Endodermal cell (in vitro differentiated cells): ENCODE results near the gene CIP2A. TPM values are rescaled to one million over a fixed set of nuclear protein-coding genes. Genes with fewer than 3 reads are reported as not detected.

ENCODE experiments used
- DNase-seq: peaks from one replicate; pipeline ENCODE4 v3.0.0-alpha.2; 2017
- H3K27ac ChIP-seq: 2 replicates; pipeline ENCODE4 v1.5.1; 2013; ENCODE audit warnings: mild to moderate bottlenecking, low read depth, low read length, moderate library complexity
- H3K27me3 ChIP-seq: 2 replicates; pipeline ENCODE4 v1.6.1; 2013; ENCODE audit warnings: mild to moderate bottlenecking, low read length, moderate library complexity; ENCODE audit not compliant: insufficient read depth, control insufficient read depth, poor library complexity, severe bottlenecking
- H3K36me3 ChIP-seq: 2 replicates; pipeline ENCODE4 v1.7.0; 2013; ENCODE audit warnings: mild to moderate bottlenecking, low read length, moderate library complexity; ENCODE audit not compliant: control insufficient read depth, insufficient read depth
- H3K4me1 ChIP-seq: one replicate; pipeline ENCODE4 v1.7.0; 2013; ENCODE audit warnings: low read length; ENCODE audit not compliant: control insufficient read depth, insufficient read depth
- H3K4me3 ChIP-seq: 2 replicates; pipeline ENCODE4 v1.5.1; 2013; ENCODE audit warnings: mild to moderate bottlenecking, low read length, moderate library complexity
- H3K9ac ChIP-seq: 2 replicates; pipeline ENCODE4 v1.6.1; 2013; ENCODE audit warnings: mild to moderate bottlenecking, low read length, moderate library complexity; ENCODE audit not compliant: poor library complexity, severe bottlenecking; ENCODE audit errors: extremely low read depth
- H3K9me3 ChIP-seq: 2 replicates; pipeline ENCODE4 v1.6.1; 2013; ENCODE audit warnings: mild to moderate bottlenecking, low read length, moderate library complexity; ENCODE audit not compliant: control insufficient read depth
- H3K27ac Mint-ChIP-seq: 2 replicates; pipeline ENCODE4 v1.8.0; 2020; ENCODE audit warnings: mixed read lengths
- H3K27me3 Mint-ChIP-seq: 2 replicates; pipeline ENCODE4 v1.8.0; 2021; ENCODE audit warnings: mild to moderate bottlenecking, mixed read lengths; ENCODE audit not compliant: insufficient read depth
- H3K36me3 Mint-ChIP-seq: 2 replicates; pipeline ENCODE4 v1.8.0; 2020; ENCODE audit warnings: low read depth, mixed read lengths
- H3K4me1 Mint-ChIP-seq: 2 replicates; pipeline ENCODE4 v1.8.0; 2020; ENCODE audit warnings: mixed read lengths
- H3K4me3 Mint-ChIP-seq: 2 replicates; pipeline ENCODE4 v1.8.0; 2020; ENCODE audit warnings: mild to moderate bottlenecking, moderate library complexity, mixed read lengths
- H3K9me3 Mint-ChIP-seq: 2 replicates; pipeline ENCODE4 v1.8.0; 2020; ENCODE audit warnings: mild to moderate bottlenecking, mixed read lengths
- CTCF ChIP-seq: fragments of 200-600 bp; sonication (generic); conservative IDR thresholded peaks from 2 replicates; pipeline ENCODE4 v1.5.0; 2021; ENCODE audit warnings: antibody characterized with exemption, mild to moderate bottlenecking
- WGBS, 2 experiments: methylation state at CpG; one replicate each; pipeline versions ENCODE4 v1.1.5 to v1.1.7; 2013; ENCODE audit warnings: missing lambda C conversion rate in 2 of 2, mixed read lengths in 1 of 2; ENCODE audit not compliant: insufficient coverage in 1 of 2, insufficient read length in 1 of 2; 5-methylcytosine and 5-hydroxymethylcytosine counted together
- total RNA-seq, 2 donors: library from RNA; stranded (reverse); fragmentation: NEBNext Ultra II Directional in 1 of 2; extraction: Animal tissue kit (Norgen Biotek cat#: 25700) in 1 of 2; gene quantifications; 2 replicates in 1 of 2; 3 replicates in 1 of 2; pipeline ENCODE4 v1.2.1, GENCODE V29; 2021

CIP2A gene
- total RNA-seq, 2 donors from 2014 or later = 30.3 to 43.6 TPM

- H3K27me3 ChIP-seq = no peaks in the 10 kb centered on the region
- no peak overlapping the region for H3K27ac Mint-ChIP-seq
- DNase-seq = no peak
Observed at GRCh38 chr3:108507902-108508301, 81.3 kb downstream of the CIP2A start.

GRCh38 chr3:108505811-108506210, 83.4 kb downstream of the CIP2A start:
- Histone ChIP-seq H3K4me3 (no peak overlapping the region), H3K27ac (no peak overlapping the region), H3K9me3 (no peaks in the 10 kb centered on the region), H3K9ac (no peak overlapping the region), H3K27me3 (no peaks in the 10 kb centered on the region), H3K36me3 (no peaks in the 10 kb centered on the region), H3K4me1 (no peaks in the 10 kb centered on the region)
- 92% methylated on average over 1 of the region's 1 CpG; no CpG with 5 or more reads in 1 of the 2 experiments for WGBS, 2 experiments
- no peaks in the 10 kb centered on the region for H3K36me3 Mint-ChIP-seq
- TF ChIP-seq CTCF = peak; percentile 24
- no peaks in the 10 kb centered on the region for H3K4me1 Mint-ChIP-seq
- DNase-seq = no peak
- no peaks in the 10 kb centered on the region for H3K9me3 Mint-ChIP-seq
- no peak overlapping the region for H3K4me3 Mint-ChIP-seq
- no peak overlapping the region for H3K27ac Mint-ChIP-seq
- H3K27me3 Mint-ChIP-seq = no peaks in the 10 kb centered on the region

More at GRCh38 chr3:108507902-108508301, 81.3 kb downstream of the CIP2A start:
- Histone ChIP-seq H3K4me1 (no peaks in the 10 kb centered on the region), H3K27ac (no peak overlapping the region), H3K9ac (no peak overlapping the region), H3K9me3 (no peaks in the 10 kb centered on the region), H3K4me3 (no peak overlapping the region), H3K36me3 (no peaks in the 10 kb centered on the region)
- H3K9me3 Mint-ChIP-seq = no peaks in the 10 kb centered on the region
- no peaks in the 10 kb centered on the region for H3K36me3 Mint-ChIP-seq
- no peaks in the 10 kb centered on the region for H3K27me3 Mint-ChIP-seq
- no peaks in the 10 kb centered on the region for H3K4me1 Mint-ChIP-seq
- no peak for TF ChIP-seq CTCF
- H3K4me3 Mint-ChIP-seq = no peak overlapping the region

GRCh38 chr3:108503722-108504121, 85.5 kb downstream of the CIP2A start:
- Histone ChIP-seq H3K9ac (no peak overlapping the region), H3K4me3 (no peak overlapping the region), H3K36me3 (no peaks in the 10 kb centered on the region), H3K27me3 (no peaks in the 10 kb centered on the region), H3K27ac (no peak overlapping the region), H3K9me3 (no peaks in the 10 kb centered on the region), H3K4me1 (no peaks in the 10 kb centered on the region)
- no peak overlapping the region for H3K4me3 Mint-ChIP-seq
- DNase-seq = no peak
- H3K4me1 Mint-ChIP-seq = no peaks in the 10 kb centered on the region
- H3K27me3 Mint-ChIP-seq = no peaks in the 10 kb centered on the region
- no peak for TF ChIP-seq CTCF
- H3K27ac Mint-ChIP-seq = no peak overlapping the region
- H3K36me3 Mint-ChIP-seq = no peaks in the 10 kb centered on the region
- H3K9me3 Mint-ChIP-seq = no peaks in the 10 kb centered on the region
